Neutrophil (primary cell): Measurements from ENCODE around the gene GTF2E1.

Experiments
- H3K27ac ChIP-seq: fragments of 200-600 bp; sonication (generic); 2 replicates; pipeline ENCODE4 v1.5.1; 2016; ENCODE audit warnings: mild to moderate bottlenecking, moderate library complexity
- H3K27me3 ChIP-seq: fragments of 200-600 bp; sonication (generic); 2 replicates; pipeline ENCODE4 v1.6.0; 2016; ENCODE audit warnings: mild to moderate bottlenecking
- H3K36me3 ChIP-seq: fragments of 200-600 bp; sonication (generic); 2 replicates; pipeline ENCODE4 v1.5.1; 2017
- H3K4me1 ChIP-seq, 2 experiments: fragments of 200-600 bp in 1 of 2; sonication (generic) in 1 of 2; 1 replicate in 1 of 2; 2 replicates in 1 of 2; pipeline versions ENCODE4 v1.5.1 to v1.6.1; 2013 to 2016; ENCODE audit warnings: low read depth in 1 of 2, low read length in 1 of 2, mild to moderate bottlenecking in 1 of 2, moderate library complexity in 1 of 2; ENCODE audit not compliant: control insufficient read depth in 1 of 2, insufficient read depth in 1 of 2
- H3K4me3 ChIP-seq, 2 experiments: fragments of 200-600 bp in 1 of 2; sonication (generic) in 1 of 2; 1 replicate in 1 of 2; 2 replicates in 1 of 2; pipeline ENCODE4 v1.5.1; 2013 to 2016; ENCODE audit warnings: low read depth in 1 of 2, low read length in 1 of 2, mild to moderate bottlenecking in 1 of 2, moderate library complexity in 1 of 2
- H3K9me3 ChIP-seq: fragments of 200-600 bp; sonication (generic); 2 replicates; pipeline ENCODE4 v1.5.1; 2016
- TF ChIP-seq, protein P1 (sequence below): fragments of 200-600 bp; sonication (generic); IDR thresholded peaks from 2 replicates; pipeline ENCODE4 v1.5.1; 2016; ENCODE audit warnings: antibody characterized with exemption

GTF2E1 gene

DNA sequence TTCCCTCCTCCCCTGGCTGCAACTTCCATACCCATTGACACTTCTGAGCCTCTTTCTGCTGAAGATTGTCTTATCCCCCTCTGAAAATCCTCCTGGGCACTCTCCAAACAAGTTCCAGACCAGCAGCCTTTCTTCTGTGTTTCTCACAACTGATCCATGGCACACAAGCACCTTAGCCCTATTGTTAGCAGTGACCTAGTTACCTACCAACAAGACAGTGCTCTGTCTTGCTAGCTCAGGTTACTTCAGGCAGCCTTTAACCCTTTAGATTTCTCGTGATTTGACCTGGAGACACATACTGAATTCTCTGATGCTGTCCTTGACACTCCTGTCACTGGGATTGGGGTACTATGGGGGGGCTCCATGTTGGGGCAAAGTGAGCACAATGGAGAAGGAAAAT, 82.1 kb downstream of the GTF2E1 start:
- Histone ChIP-seq H3K27me3 (no peaks in the 10 kb centered on the region), H3K27ac (no peak overlapping the region), H3K36me3 (no peaks in the 10 kb centered on the region), H3K4me3 (no peak overlapping the region), H3K9me3 (no peaks in the 10 kb centered on the region), H3K4me1 (no peaks in the 10 kb centered on the region)
- TF ChIP-seq, protein P1, sequence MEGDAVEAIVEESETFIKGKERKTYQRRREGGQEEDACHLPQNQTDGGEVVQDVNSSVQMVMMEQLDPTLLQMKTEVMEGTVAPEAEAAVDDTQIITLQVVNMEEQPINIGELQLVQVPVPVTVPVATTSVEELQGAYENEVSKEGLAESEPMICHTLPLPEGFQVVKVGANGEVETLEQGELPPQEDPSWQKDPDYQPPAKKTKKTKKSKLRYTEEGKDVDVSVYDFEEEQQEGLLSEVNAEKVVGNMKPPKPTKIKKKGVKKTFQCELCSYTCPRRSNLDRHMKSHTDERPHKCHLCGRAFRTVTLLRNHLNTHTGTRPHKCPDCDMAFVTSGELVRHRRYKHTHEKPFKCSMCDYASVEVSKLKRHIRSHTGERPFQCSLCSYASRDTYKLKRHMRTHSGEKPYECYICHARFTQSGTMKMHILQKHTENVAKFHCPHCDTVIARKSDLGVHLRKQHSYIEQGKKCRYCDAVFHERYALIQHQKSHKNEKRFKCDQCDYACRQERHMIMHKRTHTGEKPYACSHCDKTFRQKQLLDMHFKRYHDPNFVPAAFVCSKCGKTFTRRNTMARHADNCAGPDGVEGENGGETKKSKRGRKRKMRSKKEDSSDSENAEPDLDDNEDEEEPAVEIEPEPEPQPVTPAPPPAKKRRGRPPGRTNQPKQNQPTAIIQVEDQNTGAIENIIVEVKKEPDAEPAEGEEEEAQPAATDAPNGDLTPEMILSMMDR: no peak

DNA sequence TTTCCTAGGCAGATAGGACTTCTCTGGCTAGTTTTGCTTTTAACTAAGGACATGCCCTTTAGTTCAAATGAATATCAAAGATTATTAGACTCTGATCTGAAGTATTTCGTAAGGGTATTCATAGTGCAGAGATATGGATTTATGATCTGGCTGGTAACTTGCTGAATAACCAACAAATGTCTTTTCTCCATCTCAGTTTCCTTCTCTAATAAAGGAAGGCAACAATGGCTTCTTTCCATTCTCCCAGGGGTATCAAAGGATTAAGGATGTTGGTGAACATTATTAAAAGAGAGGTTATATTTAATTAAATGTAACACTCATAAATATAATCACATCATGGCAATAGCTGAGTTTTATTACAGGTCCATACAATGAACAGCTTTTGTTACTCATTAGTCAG, 86.3 kb downstream of the GTF2E1 start:
- Histone ChIP-seq H3K27ac (no peak overlapping the region), H3K27me3 (no peaks in the 10 kb centered on the region), H3K4me1 (no peaks in the 10 kb centered on the region), H3K9me3 (no peaks in the 10 kb centered on the region), H3K36me3 (no peaks in the 10 kb centered on the region), H3K4me3 (no peak overlapping the region)
- TF ChIP-seq, protein P1: no peak

DNA sequence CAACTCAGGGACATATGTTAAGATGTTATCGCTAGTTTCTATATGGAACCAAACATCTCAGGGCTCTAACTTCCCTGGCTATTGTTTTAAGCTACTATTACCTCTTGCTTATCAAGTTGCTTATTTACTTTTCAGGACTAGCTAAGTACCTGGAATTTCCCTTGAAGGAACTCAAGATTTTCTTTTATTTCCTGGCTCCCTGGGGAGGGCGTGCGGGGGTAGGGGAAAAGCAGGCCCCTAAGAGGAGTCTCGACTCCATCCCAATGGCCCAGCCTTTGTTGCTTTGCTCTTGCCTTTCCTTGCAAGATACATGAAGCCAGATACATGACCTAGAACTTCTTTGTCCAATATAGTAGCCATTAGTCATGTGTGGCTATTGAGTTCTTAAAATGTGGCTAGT, 88.5 kb downstream of the GTF2E1 start:
- Histone ChIP-seq H3K27ac (no peak overlapping the region), H3K4me3 (no peak overlapping the region), H3K27me3 (no peaks in the 10 kb centered on the region), H3K36me3 (no peaks in the 10 kb centered on the region), H3K4me1 (no peaks in the 10 kb centered on the region), H3K9me3 (no peaks in the 10 kb centered on the region)
- TF ChIP-seq, protein P1: no peak
